ENCODE measurements around the gene RASSF5.
A peak's percentile ranks its signal among the peaks of the same experiment; 100 is the strongest.
"Not testable (repeated sequence)": the region's sequence is repeated elsewhere in the genome, so short reads cannot be mapped to it uniquely, and the experiment has no call there.

RASSF5 gene

GRCh38 chr1:206600527-206600926 is 93.2 kb downstream of the RASSF5 start:
- FAIRE-seq (no peak), DNase-seq (ENCODE audit: insufficient read length, low spot score) (no peak)
- TF ChIP-seq CTCF (IDR thresholded peaks at IDR 0.05; ENCODE audit: insufficient read depth, missing control alignments) = no peak

DNA sequence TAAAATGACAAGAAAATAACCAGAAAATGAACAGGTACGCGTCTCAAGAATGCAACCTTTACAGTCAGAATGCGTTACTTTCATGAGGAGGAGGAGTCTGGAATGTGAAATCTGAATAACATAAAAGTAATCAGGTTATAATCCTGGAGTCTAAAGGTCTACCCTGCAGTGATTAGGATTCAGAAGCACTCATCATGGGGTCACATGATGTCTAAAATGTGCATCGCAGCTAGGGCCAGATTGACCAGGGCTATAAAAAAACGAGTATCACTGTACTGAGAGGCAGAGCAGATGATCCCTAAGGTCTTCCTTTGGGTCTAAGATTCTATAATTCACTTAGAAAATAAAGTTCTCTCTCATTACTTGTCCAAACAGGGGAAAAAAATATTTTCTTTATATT is 97.5 kb downstream of the RASSF5 start:
- DNase-seq (ENCODE audit: insufficient read length, low spot score) (no peak), FAIRE-seq (no peak)
- no peak for TF ChIP-seq CTCF (IDR thresholded peaks at IDR 0.05; ENCODE audit: insufficient read depth, missing control alignments)

DNA sequence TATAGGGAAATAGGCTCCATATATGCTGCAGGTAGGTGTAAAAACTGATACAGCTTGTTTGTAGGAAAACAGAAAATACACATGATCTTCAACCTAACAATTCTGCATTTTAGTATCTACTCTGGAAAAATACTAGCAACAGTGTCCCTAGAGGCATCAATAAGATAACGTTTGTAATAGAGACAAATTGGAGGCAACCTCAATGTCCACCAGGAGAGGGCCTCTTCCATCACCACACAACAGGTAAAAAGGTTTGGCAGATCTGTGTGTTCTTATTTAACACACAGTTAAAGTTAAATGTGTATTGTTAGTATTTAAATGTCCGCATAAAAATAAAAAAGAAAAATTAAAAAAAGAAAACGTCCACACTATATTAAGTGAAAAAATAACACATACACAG is 99.5 kb downstream of the RASSF5 start:
- DNase-seq (ENCODE audit: insufficient read length, low spot score) = no peak
- FAIRE-seq = no peak
- TF ChIP-seq CTCF (IDR thresholded peaks at IDR 0.05; ENCODE audit: insufficient read depth, missing control alignments) = peak; percentile 26

DNA sequence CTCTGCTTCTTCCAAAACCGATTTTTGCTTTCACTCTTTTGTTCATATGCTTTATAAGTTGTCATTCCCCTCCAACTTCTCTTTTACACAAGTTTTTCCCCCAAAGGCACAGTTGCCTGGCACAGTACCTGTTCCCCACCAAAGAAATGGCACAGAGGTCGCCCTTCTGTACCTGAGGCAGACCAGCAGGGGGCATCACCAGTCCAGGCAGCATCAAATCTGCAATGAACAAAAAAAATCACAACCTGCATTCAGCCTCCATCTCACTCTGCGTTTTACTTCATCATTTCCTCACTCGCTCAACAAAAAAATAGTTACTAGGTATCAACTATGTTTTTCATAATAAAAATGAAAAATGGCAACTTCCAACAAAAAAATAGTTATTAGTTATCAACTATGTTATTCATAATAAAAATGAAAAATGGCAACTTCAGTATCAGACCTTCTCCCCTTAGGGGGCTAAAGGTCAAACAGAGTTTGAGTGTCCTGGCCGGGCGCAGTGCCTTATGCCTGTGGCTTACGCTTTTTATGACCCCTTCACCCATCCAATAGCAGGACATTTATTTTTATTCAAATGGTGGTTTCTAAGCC is 100.9 kb downstream of the RASSF5 start:
- no peak for DNase-seq (ENCODE audit: insufficient read length, low spot score)
- FAIRE-seq = no peak
- peak; percentile 89 for TF ChIP-seq CTCF (IDR thresholded peaks at IDR 0.05; ENCODE audit: insufficient read depth, missing control alignments)

DNA sequence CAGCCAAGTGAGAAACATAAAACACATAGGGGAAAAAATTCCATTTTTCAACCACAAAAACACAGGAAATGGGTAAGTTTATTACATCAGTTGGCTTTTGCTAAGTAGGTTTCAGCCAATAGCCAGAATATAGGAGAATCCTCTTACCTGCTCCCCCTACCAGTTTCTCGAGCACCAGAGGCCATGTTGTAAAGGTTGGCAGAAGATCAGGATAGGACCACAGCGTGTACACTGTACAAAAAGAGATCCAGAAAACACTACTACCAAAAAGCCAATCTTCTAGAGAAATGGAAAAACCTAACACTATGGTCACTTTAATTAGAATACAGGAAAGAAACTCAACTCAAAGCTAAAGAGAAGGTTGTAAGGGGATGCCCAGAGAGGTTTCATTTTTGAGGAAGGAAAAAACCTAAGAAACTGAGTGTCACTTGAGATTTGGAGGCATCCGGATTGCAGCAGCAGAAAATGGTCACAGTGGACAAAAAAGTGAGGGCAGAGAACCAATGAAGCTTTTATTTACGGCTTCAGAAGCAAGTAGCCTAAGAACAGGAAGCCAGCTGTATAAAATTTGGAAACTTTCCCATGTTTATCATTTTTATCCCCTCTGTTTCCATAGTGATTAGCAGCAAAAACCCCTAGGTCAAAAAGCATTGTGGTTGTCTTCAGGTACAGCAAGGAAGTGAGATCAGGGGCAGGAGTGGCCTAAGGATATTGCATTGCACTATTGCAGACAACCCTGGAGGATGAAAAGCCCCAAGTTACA is 102.1 kb downstream of the RASSF5 start:
- DNase-seq (ENCODE audit: insufficient read length, low spot score) = no peak
- no peak for TF ChIP-seq CTCF (IDR thresholded peaks at IDR 0.05; ENCODE audit: insufficient read depth, missing control alignments)
- no peak for FAIRE-seq

DNA sequence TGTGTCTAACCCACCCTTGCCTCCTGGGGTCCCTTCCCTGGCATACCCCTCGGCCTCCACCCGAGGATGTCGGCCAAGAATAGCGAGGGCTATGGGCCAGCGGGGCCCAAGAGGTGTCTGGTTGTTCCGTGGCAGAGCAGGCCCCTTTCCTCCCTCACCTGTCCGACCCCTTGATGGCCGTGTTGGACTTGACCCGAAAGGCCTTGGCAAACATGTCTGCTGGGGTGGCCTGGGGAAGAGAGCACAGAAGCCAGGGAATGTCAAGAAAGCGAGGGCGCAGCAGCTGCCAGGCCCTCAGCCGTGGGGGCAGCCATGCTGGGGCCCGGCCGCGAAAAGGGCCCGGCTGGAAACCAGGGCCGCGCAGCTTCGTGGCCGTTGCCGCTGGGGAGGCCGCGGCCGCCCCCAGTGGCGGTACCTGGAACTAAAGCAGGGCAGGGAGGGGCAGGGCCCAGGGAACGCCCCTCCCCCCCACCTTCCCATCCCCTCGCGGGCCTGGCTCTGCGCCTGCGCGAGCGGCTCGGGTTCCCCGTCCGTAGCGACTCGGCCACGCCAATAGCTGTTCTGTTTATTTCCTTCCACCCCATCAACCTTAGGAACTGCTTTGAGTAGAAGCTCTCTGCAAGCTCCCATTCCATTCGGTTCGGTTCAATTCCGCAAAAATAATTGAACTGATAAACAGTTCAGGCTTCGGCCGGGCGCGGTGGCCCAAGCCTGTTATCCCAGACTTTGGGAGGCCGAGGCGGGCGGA is 105.0 kb downstream of the RASSF5 start, which contains the start of gene EIF2D:
EIF2D (minus strand) TSS at position 337 of the 748 bp plus-strand sequence; CDS start at position 214, 123 bp downstream.
- FAIRE-seq = no peak

GRCh38 chr1:206626396-206626795 is 119.1 kb downstream of the RASSF5 start:
- FAIRE-seq; DNase-seq (ENCODE audit: insufficient read length, low spot score): not testable (repeated sequence)

More for the DNA sequence above, 105.0 kb downstream of the RASSF5 start, which contains the start of gene EIF2D:
- DNase-seq (ENCODE audit: insufficient read length, low spot score) = peak; percentile 100
- TF ChIP-seq CTCF (IDR thresholded peaks at IDR 0.05; ENCODE audit: insufficient read depth, missing control alignments) = peak; percentile 88
